Astrocyte (in vitro differentiated cells and primary cell): ENCODE measurements around the gene STEAP1. TPM values are rescaled to one million over a fixed set of nuclear protein-coding genes. Genes with fewer than 3 reads are reported as not detected.

Experiments
- DNase-seq: peaks from one replicate; pipeline ENCODE4 v3.0.0-alpha.2; 2010; ENCODE audit warnings: low read depth
- FAIRE-seq: peaks from 2 replicates; lab custom pipeline; 2011; peaks lifted over from hg19 to GRCh38; lab: Jason Lieb, UNC
- H2AFZ ChIP-seq: 2 replicates; pipeline ENCODE4 v1.6.0; 2012; ENCODE audit warnings: low read depth, low read length, inconsistent platforms
- H3K27ac ChIP-seq: 2 replicates; pipeline ENCODE4 v1.5.1; 2011; ENCODE audit warnings: low read depth, low read length, inconsistent platforms
- H3K27me3 ChIP-seq: 2 replicates; pipeline ENCODE4 v1.6.0; 2011; ENCODE audit warnings: low read length, inconsistent platforms; ENCODE audit not compliant: insufficient read depth
- H3K36me3 ChIP-seq: 2 replicates; pipeline ENCODE4 v1.5.1; 2011; ENCODE audit warnings: low read length, inconsistent platforms; ENCODE audit not compliant: insufficient read depth
- H3K4me1 ChIP-seq: 2 replicates; pipeline ENCODE4 v1.5.1; 2011; ENCODE audit warnings: low read length, inconsistent platforms; ENCODE audit not compliant: insufficient read depth
- H3K4me2 ChIP-seq: 2 replicates; pipeline ENCODE4 v1.6.0; 2012; ENCODE audit warnings: low read length, inconsistent platforms
- H3K4me3 ChIP-seq: 2 replicates; pipeline ENCODE4 v1.5.1; 2011; ENCODE audit warnings: low read depth, mild to moderate bottlenecking, low read length, inconsistent platforms; ENCODE audit not compliant: insufficient read depth
- H3K79me2 ChIP-seq: 2 replicates; pipeline ENCODE4 v1.6.0; 2012; ENCODE audit warnings: mild to moderate bottlenecking, low read length, inconsistent platforms; ENCODE audit not compliant: insufficient read depth
- H3K9ac ChIP-seq: 2 replicates; pipeline ENCODE4 v1.6.0; 2012; ENCODE audit warnings: mild to moderate bottlenecking, low read length, inconsistent platforms
- H3K9me3 ChIP-seq: 2 replicates; pipeline ENCODE4 v1.5.1; 2012; ENCODE audit warnings: low read depth, mild to moderate bottlenecking, low read length, inconsistent platforms; ENCODE audit not compliant: insufficient read depth
- H4K20me1 ChIP-seq: 2 replicates; pipeline ENCODE4 v1.6.0; 2012; ENCODE audit warnings: low read length, inconsistent platforms; ENCODE audit not compliant: insufficient read depth
- H3K27ac Mint-ChIP-seq: one replicate; pipeline ENCODE4 v1.8.0; 2021; ENCODE audit warnings: mild to moderate bottlenecking, mixed read lengths; ENCODE audit not compliant: unreplicated experiment
- H3K27me3 Mint-ChIP-seq: one replicate; pipeline ENCODE4 v1.8.0; 2021; ENCODE audit warnings: low read depth, mixed read lengths; ENCODE audit not compliant: unreplicated experiment
- H3K36me3 Mint-ChIP-seq: one replicate; pipeline ENCODE4 v1.8.0; 2021; ENCODE audit warnings: low read depth, mixed read lengths; ENCODE audit not compliant: unreplicated experiment
- H3K4me1 Mint-ChIP-seq: one replicate; pipeline ENCODE4 v1.8.0; 2021; ENCODE audit warnings: low read depth, mixed read lengths; ENCODE audit not compliant: unreplicated experiment
- H3K4me3 Mint-ChIP-seq: one replicate; pipeline ENCODE4 v1.8.0; 2021; ENCODE audit warnings: mild to moderate bottlenecking, moderate library complexity, mixed read lengths; ENCODE audit not compliant: unreplicated experiment
- H3K9me3 Mint-ChIP-seq: one replicate; pipeline ENCODE4 v1.8.0; 2021; ENCODE audit warnings: mild to moderate bottlenecking, mixed read lengths; ENCODE audit not compliant: unreplicated experiment
- EZH2 ChIP-seq: IDR thresholded peaks from 2 replicates; pipeline ENCODE4 v1.6.1; 2012; ENCODE audit warnings: mild to moderate bottlenecking, low read length, inconsistent platforms; ENCODE audit not compliant: insufficient read depth
- total RNA-seq: library from RNA; stranded (reverse); gene quantifications from 2 replicates; pipeline ENCODE4 v1.2.1, GENCODE V29; 2021
- TF ChIP-seq, protein P1 (sequence below): IDR thresholded peaks from 2 replicates; pipeline ENCODE4 v1.5.1; 2011; ENCODE audit warnings: low read depth, mild to moderate bottlenecking, inconsistent platforms, low read length, moderate library complexity; ENCODE audit not compliant: insufficient read depth

STEAP1 gene
- total RNA-seq, 1 donor from 2014 or later = 6.2 TPM

DNA sequence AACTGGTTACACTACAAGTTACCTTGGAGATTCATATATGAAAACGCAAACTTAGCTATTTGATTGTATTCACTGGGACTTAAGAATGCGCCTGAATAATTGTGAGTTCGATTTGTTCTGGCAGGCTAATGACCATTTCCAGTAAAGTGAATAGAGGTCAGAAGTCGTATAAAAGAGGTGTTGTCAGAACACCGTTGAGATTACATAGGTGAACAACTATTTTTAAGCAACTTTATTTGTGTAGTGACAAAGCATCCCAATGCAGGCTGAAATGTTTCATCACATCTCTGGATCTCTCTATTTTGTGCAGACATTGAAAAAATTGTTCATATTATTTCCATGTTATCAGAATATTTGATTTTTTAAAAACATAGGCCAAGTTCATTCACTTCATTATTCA is 9.3 kb downstream of the STEAP1 start:
- no peak overlapping the region for H3K27ac Mint-ChIP-seq
- no peak for FAIRE-seq
- no peak overlapping the region for H3K4me2 ChIP-seq
- no peaks in the 10 kb centered on the region for H4K20me1 ChIP-seq
- no peak overlapping the region for H3K9ac ChIP-seq
- no peaks in the 10 kb centered on the region for H3K4me1 ChIP-seq
- H3K36me3 ChIP-seq = no peaks in the 10 kb centered on the region
- no peak overlapping the region for H3K27ac ChIP-seq
- H3K9me3 ChIP-seq = no peaks in the 10 kb centered on the region
- no peak overlapping the region for H3K4me3 Mint-ChIP-seq
- no peaks in the 10 kb centered on the region for H3K27me3 ChIP-seq
- H2AFZ ChIP-seq = no peak overlapping the region
- TF ChIP-seq EZH2 = no peak
- H3K4me3 ChIP-seq = no peak overlapping the region
- no peaks in the 10 kb centered on the region for H3K36me3 Mint-ChIP-seq
- no peak for DNase-seq
- H3K27me3 Mint-ChIP-seq = no peaks in the 10 kb centered on the region
- H3K4me1 Mint-ChIP-seq = no peaks in the 10 kb centered on the region
- H3K9me3 Mint-ChIP-seq = no peaks in the 10 kb centered on the region
- H3K79me2 ChIP-seq = no peaks in the 10 kb centered on the region

DNA sequence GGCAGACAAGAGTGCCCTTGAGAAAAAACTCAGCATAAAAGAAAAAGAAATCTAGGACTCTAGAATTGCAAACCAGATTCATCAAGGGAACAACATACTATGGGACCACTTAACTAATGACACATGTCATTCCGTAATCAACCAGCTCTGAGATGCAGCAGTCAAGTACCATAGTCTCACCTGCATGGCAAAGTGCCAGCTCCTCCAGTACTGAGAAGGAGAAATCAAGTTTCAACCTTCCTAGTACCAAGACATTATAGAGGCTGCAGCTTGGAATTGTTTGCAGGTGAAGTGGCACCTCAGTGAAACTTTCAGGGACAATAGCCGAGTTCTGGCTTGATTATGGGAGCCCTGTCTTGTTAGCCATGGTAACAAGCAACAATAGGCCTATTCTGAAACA is 11.5 kb downstream of the STEAP1 start:
- Histone ChIP-seq H3K27ac (no peak overlapping the region), H3K79me2 (no peaks in the 10 kb centered on the region), H3K4me1 (no peaks in the 10 kb centered on the region), H3K4me2 (no peak overlapping the region), H3K9ac (no peak overlapping the region), H3K9me3 (no peaks in the 10 kb centered on the region), H3K36me3 (no peaks in the 10 kb centered on the region), H2AFZ (no peak overlapping the region), H3K4me3 (no peak overlapping the region), H3K27me3 (no peaks in the 10 kb centered on the region), H4K20me1 (no peaks in the 10 kb centered on the region)
- Mint-ChIP-seq H3K27ac (no peak overlapping the region), H3K27me3 (no peaks in the 10 kb centered on the region), H3K36me3 (no peaks in the 10 kb centered on the region), H3K4me1 (no peaks in the 10 kb centered on the region), H3K9me3 (no peaks in the 10 kb centered on the region), H3K4me3 (no peak overlapping the region)
- FAIRE-seq (no peak), DNase-seq (no peak)
- TF ChIP-seq EZH2 = no peak
- TF ChIP-seq, protein P1, sequence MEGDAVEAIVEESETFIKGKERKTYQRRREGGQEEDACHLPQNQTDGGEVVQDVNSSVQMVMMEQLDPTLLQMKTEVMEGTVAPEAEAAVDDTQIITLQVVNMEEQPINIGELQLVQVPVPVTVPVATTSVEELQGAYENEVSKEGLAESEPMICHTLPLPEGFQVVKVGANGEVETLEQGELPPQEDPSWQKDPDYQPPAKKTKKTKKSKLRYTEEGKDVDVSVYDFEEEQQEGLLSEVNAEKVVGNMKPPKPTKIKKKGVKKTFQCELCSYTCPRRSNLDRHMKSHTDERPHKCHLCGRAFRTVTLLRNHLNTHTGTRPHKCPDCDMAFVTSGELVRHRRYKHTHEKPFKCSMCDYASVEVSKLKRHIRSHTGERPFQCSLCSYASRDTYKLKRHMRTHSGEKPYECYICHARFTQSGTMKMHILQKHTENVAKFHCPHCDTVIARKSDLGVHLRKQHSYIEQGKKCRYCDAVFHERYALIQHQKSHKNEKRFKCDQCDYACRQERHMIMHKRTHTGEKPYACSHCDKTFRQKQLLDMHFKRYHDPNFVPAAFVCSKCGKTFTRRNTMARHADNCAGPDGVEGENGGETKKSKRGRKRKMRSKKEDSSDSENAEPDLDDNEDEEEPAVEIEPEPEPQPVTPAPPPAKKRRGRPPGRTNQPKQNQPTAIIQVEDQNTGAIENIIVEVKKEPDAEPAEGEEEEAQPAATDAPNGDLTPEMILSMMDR = no peak

DNA sequence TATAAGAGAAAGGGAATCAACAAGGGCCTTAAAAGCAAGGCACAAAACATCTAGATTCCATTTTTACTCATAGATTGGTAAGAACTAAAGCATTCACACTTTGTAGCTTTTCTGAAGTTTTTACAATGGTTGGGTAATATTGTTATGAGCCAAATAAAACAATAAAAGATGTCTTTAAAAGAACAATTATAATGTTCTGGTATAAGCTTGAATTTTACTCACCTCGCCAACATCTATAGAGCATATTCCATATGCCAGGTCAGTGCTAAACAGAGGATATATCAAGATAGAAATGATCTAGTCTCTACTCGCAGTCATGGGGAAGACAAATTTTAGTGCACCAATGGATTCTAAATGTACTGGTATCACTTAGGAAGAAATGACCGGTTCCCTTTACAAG is 11.9 kb downstream of the STEAP1 start:
- H3K36me3 Mint-ChIP-seq = no peaks in the 10 kb centered on the region
- no peak overlapping the region for H3K4me3 Mint-ChIP-seq
- Histone ChIP-seq H3K36me3 (no peaks in the 10 kb centered on the region), H3K79me2 (no peaks in the 10 kb centered on the region), H3K27ac (no peak overlapping the region), H3K27me3 (no peaks in the 10 kb centered on the region), H3K9ac (no peak overlapping the region), H3K4me3 (no peak overlapping the region), H3K4me2 (no peak overlapping the region), H3K9me3 (no peaks in the 10 kb centered on the region), H3K4me1 (no peaks in the 10 kb centered on the region), H4K20me1 (no peaks in the 10 kb centered on the region), H2AFZ (no peak overlapping the region)
- no peak for FAIRE-seq
- no peak for TF ChIP-seq EZH2
- TF ChIP-seq, protein P1 = no peak
- H3K4me1 Mint-ChIP-seq = no peaks in the 10 kb centered on the region
- H3K27me3 Mint-ChIP-seq = no peaks in the 10 kb centered on the region
- H3K27ac Mint-ChIP-seq = no peak overlapping the region
- DNase-seq = no peak
- peaks cover 2% of the 10 kb centered on the region for H3K9me3 Mint-ChIP-seq
